Activated naive CD4-positive, alpha-beta T cell treated with anti-CD3 and anti-CD28 coated beads for 36 hours (primary cell): Measurements from ENCODE around the gene ZNF565. TPM values are rescaled to one million over a fixed set of nuclear protein-coding genes. Genes with fewer than 3 reads are reported as not detected.
"Not testable (repeated sequence)": the region's sequence is repeated elsewhere in the genome, so short reads cannot be mapped to it uniquely, and the experiment has no call there.

ENCODE experiments used
- CTCF ChIA-PET: fragments of 350-600 bp; sonication (Branson Sonifier 250); formaldehyde crosslinking; loops from one replicate; lab custom pipeline; 2021; ENCODE audit warnings: antibody characterized with exemption; lab: Charles Lee
- DNase-seq: peaks from one replicate; pipeline ENCODE4 v3.0.0-alpha.2; 2020
- H3K27ac Mint-ChIP-seq: one replicate; pipeline ENCODE4 v1.8.0; 2021; ENCODE audit warnings: mild to moderate bottlenecking, mixed read lengths
- H3K27me3 Mint-ChIP-seq: one replicate; pipeline ENCODE4 v1.8.0; 2021; ENCODE audit warnings: low read depth, mixed read lengths
- H3K36me3 Mint-ChIP-seq: one replicate; pipeline ENCODE4 v1.8.0; 2021; ENCODE audit warnings: low read depth, mixed read lengths
- H3K4me1 Mint-ChIP-seq: one replicate; pipeline ENCODE4 v1.8.0; 2021; ENCODE audit warnings: low read depth, mixed read lengths
- H3K4me3 Mint-ChIP-seq: one replicate; pipeline ENCODE4 v1.8.0; 2021; ENCODE audit warnings: mild to moderate bottlenecking, moderate library complexity, mixed read lengths
- H3K9me3 Mint-ChIP-seq: one replicate; pipeline ENCODE4 v1.8.0; 2021; ENCODE audit warnings: mixed read lengths
- intact Hi-C: fragments of 100-400 bp; cut with micrococcal nuclease; formaldehyde crosslinking; loops from one replicate; pipeline ENCODE4 v1.15.1; 2023
- total RNA-seq, 2 experiments: library from RNA; stranded (reverse); gene quantifications; one replicate each; pipeline ENCODE4 v1.2.3, GENCODE V29; 2021

ZNF565 gene
- total RNA-seq, 2 experiments from 2014 or later: 2.0 to 2.2 TPM

- intact Hi-C loops: loop anchor here (1.0 to 10.0 kb wide), 4 partner anchors 73 to 429 kb away; partner anchors contain the start of genes IGFLR1, LIN37, PSENEN and THAP8
- peak; percentile 96 for DNase-seq
- Mint-ChIP-seq H3K4me1 (peaks cover 17% of the 10 kb centered on the region), H3K27me3 (no peaks in the 10 kb centered on the region), H3K36me3 (peaks cover 25% of the 10 kb centered on the region), H3K4me3 (peak overlapping the region; percentile 90), H3K9me3 (no peaks in the 10 kb centered on the region), H3K27ac (peak overlapping the region; percentile 62)
- CTCF ChIA-PET: no interaction called here
Observed at GRCh38 chr19:36141039-36141927, 73.2 kb downstream of the ZNF565 start.

- peaks cover 17% of the 10 kb centered on the region for H3K4me1 Mint-ChIP-seq
- CTCF ChIA-PET: interaction anchor here (2.4 kb wide), 1 partner anchor 29 kb away, joined by 5 read pairs; no protein-coding TSS in a partner anchor
- no peaks in the 10 kb centered on the region for H3K9me3 Mint-ChIP-seq
- H3K36me3 Mint-ChIP-seq: peaks cover 18% of the 10 kb centered on the region
- no peaks in the 10 kb centered on the region for H3K27me3 Mint-ChIP-seq
- DNase-seq: peak; percentile 58
- peak overlapping the region; percentile 94 for H3K27ac Mint-ChIP-seq
- H3K4me3 Mint-ChIP-seq: peak overlapping the region; percentile 90
- intact Hi-C loops: loop anchor here (1.0 to 10.0 kb wide), 6 partner anchors 25 to 428 kb away; partner anchors contain the start of genes ALKBH6, IGFLR1, LIN37 and PSENEN
Observed at GRCh38 chr19:36140304-36141038, 74.0 kb downstream of the ZNF565 start.

- Mint-ChIP-seq H3K27me3 (no peaks in the 10 kb centered on the region), H3K27ac (peak within 1 kb of the TSS; percentile 94), H3K9me3 (no peaks in the 10 kb centered on the region), H3K36me3 (peaks cover 18% of the 10 kb centered on the region), H3K4me3 (peak within 1 kb of the TSS; percentile 90), H3K4me1 (peaks cover 17% of the 10 kb centered on the region)
- intact Hi-C loops: loop anchor here (1.0 to 10.0 kb wide), 5 partner anchors 11 to 427 kb away; partner anchors contain the start of genes ALKBH6, IGFLR1, LIN37 and PSENEN
- peak; percentile 92 for DNase-seq
- CTCF ChIA-PET: interaction anchor here (1.2 to 2.4 kb wide), 2 partner anchors 11 to 30 kb away, joined by 3 to 5 read pairs; no protein-coding TSS in a partner anchor
Observed at GRCh38 chr19:36139473-36140303, 74.8 kb downstream of the ZNF565 start, which contains the start of gene CAPNS1. Gene CAPNS1, plus strand, starts transcription at chr19:36140066. Its CDS starts 946 bp downstream, at chr19:36141012.

GRCh38 chr19:36139120-36139472, 75.4 kb downstream of the ZNF565 start:
- Mint-ChIP-seq H3K9me3 (no peaks in the 10 kb centered on the region), H3K27ac (peak overlapping the region; percentile 94), H3K27me3 (no peaks in the 10 kb centered on the region), H3K4me3 (peak overlapping the region; percentile 90), H3K36me3 (peaks cover 18% of the 10 kb centered on the region), H3K4me1 (peaks cover 17% of the 10 kb centered on the region)
- CTCF ChIA-PET: interaction anchor here (0.7 to 2.7 kb wide), 4 partner anchors 10 to 213 kb away, joined by 3 to 13 read pairs (median 4); no protein-coding TSS in a partner anchor
- intact Hi-C loops: loop anchor here (1.0 kb wide), 1 partner anchor 11 kb away; no protein-coding TSS in a partner anchor
- no peak for DNase-seq

- DNase-seq: no peak
- H3K4me3 Mint-ChIP-seq: no peak overlapping the region
- H3K36me3 Mint-ChIP-seq: peaks cover 9% of the 10 kb centered on the region
- H3K4me1 Mint-ChIP-seq: peaks cover 29% of the 10 kb centered on the region
- intact Hi-C loops: no loop called here
- CTCF ChIA-PET: interaction anchor here (2.7 kb wide), 1 partner anchor 10 kb away, joined by 13 read pairs; no protein-coding TSS in a partner anchor
- H3K27me3 Mint-ChIP-seq: no peaks in the 10 kb centered on the region
- no peak overlapping the region for H3K27ac Mint-ChIP-seq
- H3K9me3 Mint-ChIP-seq: no peaks in the 10 kb centered on the region
Observed at GRCh38 chr19:36136964-36137686, 77.3 kb downstream of the ZNF565 start.

- H3K27me3 Mint-ChIP-seq, H3K36me3 Mint-ChIP-seq, H3K27ac Mint-ChIP-seq, CTCF ChIA-PET, intact Hi-C loops, DNase-seq, H3K9me3 Mint-ChIP-seq, H3K4me3 Mint-ChIP-seq: not testable (repeated sequence)
- H3K4me1 Mint-ChIP-seq: peaks cover 24% of the 10 kb centered on the region
Observed at GRCh38 chr19:36134867-36135266, 79.6 kb downstream of the ZNF565 start.

Other genes starting within 250 kb of the ZNF565 start
- 10 to 100 TPM; 13.1 to 13.8 TPM for gene SDHAF1, start 219.5 kb downstream of the ZNF565 start, total RNA-seq
- gene SYNE4, start 205.9 kb downstream of the ZNF565 start, total RNA-seq: 1 to 10 TPM; 1.1 to 2.1 TPM
- gene ALKBH6, start 200.5 kb downstream of the ZNF565 start, total RNA-seq: 10 to 100 TPM; 36.9 to 37.8 TPM
- gene CLIP3, start 181.8 kb downstream of the ZNF565 start, total RNA-seq: under 1 TPM in 1 of 2 experiments, not detected in 1; 0.15 TPM
- 1 to 10 TPM; 1.1 to 1.2 TPM for gene THAP8, start 160.4 kb downstream of the ZNF565 start, total RNA-seq
- gene WDR62, start 159.8 kb downstream of the ZNF565 start, total RNA-seq: 10 to 100 TPM; 23.7 to 25.6 TPM
- not detected for gene OVOL3, start 103.5 kb downstream of the ZNF565 start, total RNA-seq
- 10 to 100 TPM; 86.8 to 87.4 TPM for gene POLR2I, start 99.8 kb downstream of the ZNF565 start, total RNA-seq
- gene TBCB, start 99.2 kb downstream of the ZNF565 start, total RNA-seq: 100 to 1,000 TPM; 104 to 105 TPM
- 100 to 1,000 TPM; 301 to 307 TPM for gene CAPNS1, start 74.6 kb downstream of the ZNF565 start, total RNA-seq
- gene COX7A1, start 62.2 kb downstream of the ZNF565 start, total RNA-seq: not detected
- gene ZNF146, start 441 bp upstream of the ZNF565 start, total RNA-seq: 10 to 100 TPM; 78.2 to 79.2 TPM
- gene ZFP14, start 164.5 kb upstream of the ZNF565 start, total RNA-seq: 1 to 10 TPM; 2.2 to 3.1 TPM
- 1 to 10 TPM; 2.4 to 2.6 TPM for gene ZFP82, start 204.0 kb upstream of the ZNF565 start, total RNA-seq